ENCODE measurements around the gene ITPKA. TPM values are rescaled to one million over a fixed set of nuclear protein-coding genes. Genes with fewer than 3 reads are reported as not detected.
"Not testable (repeated sequence)": the region's sequence is repeated elsewhere in the genome, so short reads cannot be mapped to it uniquely, and the experiment has no call there.

Gene ITPKA
- polyA plus RNA-seq, 1 experiment = 0.92 TPM

DNA sequence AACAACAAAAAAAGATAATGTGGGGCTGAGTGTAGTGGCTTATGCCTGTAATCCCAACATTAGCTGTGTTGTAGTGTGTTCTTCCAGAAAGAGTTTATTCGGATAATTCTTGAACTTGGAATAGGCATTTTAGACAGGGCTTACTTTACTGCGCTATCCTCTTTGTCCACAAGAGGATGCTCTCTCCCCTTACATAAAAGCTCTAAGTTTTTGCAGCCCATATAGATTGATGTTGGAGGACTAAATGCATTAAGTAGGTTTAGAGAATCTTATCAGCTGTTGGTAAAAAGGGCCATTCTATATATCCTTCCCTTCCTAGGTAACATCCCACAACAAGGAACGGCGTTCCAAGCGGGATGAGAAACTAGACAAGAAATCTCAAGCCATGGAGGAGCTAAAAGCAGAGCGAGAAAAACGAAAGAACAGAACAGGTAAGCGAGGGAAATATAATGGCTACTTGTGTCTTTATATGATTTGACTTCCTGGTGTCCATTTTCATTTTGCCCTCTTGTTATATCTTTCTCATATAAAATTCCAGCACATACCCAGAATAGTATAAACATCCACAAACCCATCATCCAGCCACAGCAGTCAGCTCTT lies 27.8 kb upstream of the ITPKA start:
- H3K4me3 ChIP-seq (ENCODE audit: low read depth, low read length) = no peak overlapping the region
- TF ChIP-seq, protein P1, sequence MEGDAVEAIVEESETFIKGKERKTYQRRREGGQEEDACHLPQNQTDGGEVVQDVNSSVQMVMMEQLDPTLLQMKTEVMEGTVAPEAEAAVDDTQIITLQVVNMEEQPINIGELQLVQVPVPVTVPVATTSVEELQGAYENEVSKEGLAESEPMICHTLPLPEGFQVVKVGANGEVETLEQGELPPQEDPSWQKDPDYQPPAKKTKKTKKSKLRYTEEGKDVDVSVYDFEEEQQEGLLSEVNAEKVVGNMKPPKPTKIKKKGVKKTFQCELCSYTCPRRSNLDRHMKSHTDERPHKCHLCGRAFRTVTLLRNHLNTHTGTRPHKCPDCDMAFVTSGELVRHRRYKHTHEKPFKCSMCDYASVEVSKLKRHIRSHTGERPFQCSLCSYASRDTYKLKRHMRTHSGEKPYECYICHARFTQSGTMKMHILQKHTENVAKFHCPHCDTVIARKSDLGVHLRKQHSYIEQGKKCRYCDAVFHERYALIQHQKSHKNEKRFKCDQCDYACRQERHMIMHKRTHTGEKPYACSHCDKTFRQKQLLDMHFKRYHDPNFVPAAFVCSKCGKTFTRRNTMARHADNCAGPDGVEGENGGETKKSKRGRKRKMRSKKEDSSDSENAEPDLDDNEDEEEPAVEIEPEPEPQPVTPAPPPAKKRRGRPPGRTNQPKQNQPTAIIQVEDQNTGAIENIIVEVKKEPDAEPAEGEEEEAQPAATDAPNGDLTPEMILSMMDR (IDR thresholded peaks at IDR 0.05; ENCODE audit: low read depth, low read length) = peak; percentile 100
- H3K27me3 ChIP-seq (ENCODE audit: control insufficient read depth, insufficient read depth, low read length) = no peaks in the 10 kb centered on the region
- ChIA-PET POLR2A (no interaction called here), CTCF (interaction anchor here (0.6 to 3.1 kb wide), 43 partner anchors 9 to 439 kb away, joined by 3 to 21 read pairs (median 4); partner anchors contain the start of genes MAPKBP1, NDUFAF1 and TYRO3)
- H3K9me3 ChIP-seq (ENCODE audit: control insufficient read depth, insufficient read depth, low read length) = no peaks in the 10 kb centered on the region
- no peak overlapping the region for H3K27ac ChIP-seq (ENCODE audit: low read depth, low read length)
- peak; percentile 34 for DNase-seq (ENCODE audit: low read depth, low spot score)

DNA sequence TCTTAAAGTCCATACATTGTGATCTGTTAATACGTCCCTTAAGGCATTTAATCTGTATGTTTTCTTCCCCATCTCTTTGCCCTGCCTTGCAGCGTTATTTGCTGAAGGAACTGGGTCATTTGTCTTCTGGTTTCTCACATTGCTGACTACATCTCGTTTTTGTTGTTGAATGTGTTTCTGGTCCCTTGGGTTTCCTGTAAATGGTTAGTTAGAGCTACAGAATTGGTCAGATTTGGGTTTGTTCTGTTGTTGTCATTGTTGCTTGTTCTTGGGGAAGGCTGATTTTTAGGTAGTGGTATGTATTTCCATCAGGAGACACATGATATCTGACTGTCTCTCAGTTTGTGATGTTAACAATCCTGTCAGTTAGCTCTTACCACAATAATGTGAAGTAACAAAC lies 27.0 kb upstream of the ITPKA start:
- no peak for DNase-seq (ENCODE audit: low read depth, low spot score)
- Histone ChIP-seq H3K27ac (ENCODE audit: low read depth, low read length) (no peak overlapping the region), H3K9me3 (ENCODE audit: control insufficient read depth, insufficient read depth, low read length) (no peaks in the 10 kb centered on the region), H3K4me3 (ENCODE audit: low read depth, low read length) (no peak overlapping the region), H3K27me3 (ENCODE audit: control insufficient read depth, insufficient read depth, low read length) (no peaks in the 10 kb centered on the region)
- POLR2A ChIA-PET = no interaction called here
- CTCF ChIA-PET = interaction anchor here (0.7 to 3.1 kb wide), 25 partner anchors 8 to 438 kb away, joined by 3 to 21 read pairs (median 4); partner anchors contain the start of gene MAPKBP1
- TF ChIP-seq, protein P1 (IDR thresholded peaks at IDR 0.05; ENCODE audit: low read depth, low read length) = no peak

DNA sequence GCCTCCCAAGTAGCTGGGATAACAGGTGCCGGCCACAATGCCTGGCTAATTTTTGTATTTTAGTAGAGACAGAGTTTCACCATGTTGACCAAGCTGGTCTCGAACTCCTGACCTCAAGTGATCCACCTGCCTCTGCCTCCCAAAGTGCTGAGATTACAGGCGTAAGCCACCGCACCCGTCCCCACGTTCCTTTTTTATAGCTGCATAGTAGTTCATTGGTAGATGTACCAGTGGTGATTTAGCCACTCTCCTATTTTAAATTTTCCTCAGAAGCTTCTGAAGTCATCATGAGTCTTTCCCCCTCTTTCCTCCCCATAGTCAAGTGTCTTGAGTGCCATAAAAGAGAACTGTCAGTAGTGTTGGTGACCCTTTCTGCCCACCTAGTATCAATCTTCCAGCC lies 24.0 kb upstream of the ITPKA start:
- CTCF ChIA-PET; H3K9me3 ChIP-seq (ENCODE audit: control insufficient read depth, insufficient read depth, low read length); POLR2A ChIA-PET; H3K27me3 ChIP-seq (ENCODE audit: control insufficient read depth, insufficient read depth, low read length); H3K27ac ChIP-seq (ENCODE audit: low read depth, low read length); H3K4me3 ChIP-seq (ENCODE audit: low read depth, low read length); DNase-seq (ENCODE audit: low read depth, low spot score): not testable (repeated sequence)

DNA sequence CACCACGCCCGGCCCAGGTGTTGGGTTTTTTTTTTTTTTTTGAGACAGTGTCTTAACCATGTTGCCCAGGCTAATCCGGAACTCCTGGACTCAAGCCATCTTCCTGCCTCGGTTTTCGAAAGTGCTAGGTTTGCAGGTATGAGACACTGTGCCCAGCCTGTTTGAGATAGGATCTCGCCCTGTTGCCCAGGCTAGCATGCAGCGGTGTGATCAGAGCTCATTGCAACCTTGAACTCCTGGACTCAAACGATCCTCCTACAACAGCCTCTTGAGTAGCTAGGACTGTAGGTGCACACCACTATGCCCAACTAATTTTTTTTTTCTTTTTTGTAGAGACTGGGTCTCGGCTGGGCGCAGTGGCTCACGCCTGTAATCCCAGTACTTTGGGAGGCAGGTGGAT lies 20.3 kb upstream of the ITPKA start:
- no peak overlapping the region for H3K4me3 ChIP-seq (ENCODE audit: low read depth, low read length)
- no peaks in the 10 kb centered on the region; the same call in 1 of the 2 replicates for H3K9me3 ChIP-seq (ENCODE audit: control insufficient read depth, insufficient read depth, low read length)
- ChIA-PET CTCF (interaction anchor here (0.7 kb wide), 1 partner anchor 16 kb away, joined by 4 read pairs; no protein-coding TSS in a partner anchor), POLR2A (no interaction called here)
- TF ChIP-seq, protein P1 (IDR thresholded peaks at IDR 0.05; ENCODE audit: low read depth, low read length) = no peak
- H3K27ac ChIP-seq (ENCODE audit: low read depth, low read length) = no peak overlapping the region
- no peaks in the 10 kb centered on the region for H3K27me3 ChIP-seq (ENCODE audit: control insufficient read depth, insufficient read depth, low read length)
- DNase-seq (ENCODE audit: low read depth, low spot score) = no peak

DNA sequence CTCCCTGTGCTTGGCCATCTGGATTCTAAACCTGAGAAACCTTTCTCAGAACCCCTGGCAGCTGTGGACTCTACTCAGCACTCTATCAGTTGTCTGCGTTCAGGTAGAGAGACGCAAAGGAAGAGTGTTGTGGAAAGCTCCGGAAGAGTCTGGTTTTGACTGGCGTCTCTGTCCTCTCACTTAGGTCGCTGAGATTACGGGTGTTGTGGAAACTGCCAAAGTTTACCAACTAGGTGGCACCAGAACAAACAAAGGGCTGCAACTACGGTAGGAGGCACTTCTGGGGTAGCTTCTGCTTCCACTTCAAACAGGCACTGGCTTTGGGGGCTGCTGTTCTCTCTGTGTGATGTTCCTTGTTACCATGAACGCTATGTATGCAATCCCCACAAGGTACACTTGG lies 19.2 kb upstream of the ITPKA start:
- Histone ChIP-seq H3K9me3 (ENCODE audit: control insufficient read depth, insufficient read depth, low read length) (no peaks in the 10 kb centered on the region; the same call in 1 of the 2 replicates), H3K27me3 (ENCODE audit: control insufficient read depth, insufficient read depth, low read length) (no peaks in the 10 kb centered on the region), H3K27ac (ENCODE audit: low read depth, low read length) (no peak overlapping the region), H3K4me3 (ENCODE audit: low read depth, low read length) (no peak overlapping the region)
- DNase-seq (ENCODE audit: low read depth, low spot score) = no peak
- TF ChIP-seq, protein P1 (IDR thresholded peaks at IDR 0.05; ENCODE audit: low read depth, low read length) = no peak
- ChIA-PET POLR2A (interaction anchor here (0.6 kb wide), 1 partner anchor 70 kb away, joined by 4 read pairs; the partner anchor contains the start of gene RPAP1), CTCF (interaction anchor here (1.2 to 3.0 kb wide), 2 partner anchors 9 to 129 kb away, joined by 3 to 12 read pairs; no protein-coding TSS in a partner anchor)
